Islet of Langerhans (tissue), 1 donor: ENCODE data around the gene UQCR11.
A peak's percentile ranks its signal among the peaks of the same experiment; 100 is the strongest.
"Not testable (repeated sequence)": the region's sequence is repeated elsewhere in the genome, so short reads cannot be mapped to it uniquely, and the experiment has no call there.

ENCODE experiments used
- FAIRE-seq: peaks from one replicate; lab custom pipeline; 2011; peaks lifted over from hg19 to GRCh38; lab: Jason Lieb, UNC

Gene UQCR11

GRCh38 chr19:1605236-1606137, at the start of gene UQCR11:
TSS of gene UQCR11 (minus strand) at chr19:1605462. CDS start at chr19:1605409, 53 bp downstream.
- peak; percentile 88 for FAIRE-seq

- no peak for FAIRE-seq
Observed at GRCh38 chr19:1654178-1654792, 49.0 kb upstream of the UQCR11 start.

GRCh38 chr19:1653300-1653628, 48.0 kb upstream of the UQCR11 start:
- FAIRE-seq, result no peak

GRCh38 chr19:1652471-1653299, 47.4 kb upstream of the UQCR11 start, which contains the start of gene TCF3:
TSS of gene TCF3 (minus strand) at chr19:1652615. CDS start at chr19:1650248, 2,367 bp downstream.
- FAIRE-seq, result peak; percentile 66

GRCh38 chr19:1651568-1652291, 46.5 kb upstream of the UQCR11 start:
- FAIRE-seq, result no peak

GRCh38 chr19:1650650-1651567, 45.6 kb upstream of the UQCR11 start:
- FAIRE-seq, result no peak

GRCh38 chr19:1649706-1650649, 44.7 kb upstream of the UQCR11 start:
- FAIRE-seq, result no peak

- no peak for FAIRE-seq
Observed at GRCh38 chr19:1648920-1649541, 43.8 kb upstream of the UQCR11 start.

GRCh38 chr19:1648459-1648849, 43.2 kb upstream of the UQCR11 start:
- FAIRE-seq, result no peak

GRCh38 chr19:1647501-1648458, 42.5 kb upstream of the UQCR11 start:
- FAIRE-seq, result no peak

- no peak for FAIRE-seq
Observed at GRCh38 chr19:1646659-1647453, 41.6 kb upstream of the UQCR11 start.

- FAIRE-seq, result no peak
Observed at GRCh38 chr19:1646149-1646548, 40.9 kb upstream of the UQCR11 start.

- no peak for FAIRE-seq
Observed at GRCh38 chr19:1645299-1645698, 40.0 kb upstream of the UQCR11 start.

- FAIRE-seq, result no peak
Observed at GRCh38 chr19:1644070-1644469, 38.8 kb upstream of the UQCR11 start.

GRCh38 chr19:1640893-1641448, 35.7 kb upstream of the UQCR11 start:
- FAIRE-seq, result not testable (repeated sequence)

- no peak for FAIRE-seq
Observed at GRCh38 chr19:1636325-1637236, 31.3 kb upstream of the UQCR11 start.
